Lung (tissue), 12 donors: Measurements from ENCODE around the gene PTCD3. TPM values are rescaled to one million over a fixed set of nuclear protein-coding genes. Genes with fewer than 3 reads are reported as not detected.

Source experiments
- ATAC-seq: fragments of 200-7000 bp; cut with Tn5 transposase; one replicate; pipeline ENCODE4 v1.9.1; 2020; ENCODE audit warnings: moderate number of reproducible peaks; ENCODE audit not compliant: insufficient read depth, low FRiP score
- DNase-seq, 3 donors: peaks; one replicate each; pipeline ENCODE4 v3.0.0-alpha.2; 2013 to 2017
- H3K27ac ChIP-seq, 2 donors: one replicate each; pipeline ENCODE4 v1.5.1; 2013; ENCODE audit warnings: mild to moderate bottlenecking in 2 of 2, moderate library complexity in 2 of 2, control low read depth in 1 of 2, inconsistent platforms in 1 of 2, low read depth in 1 of 2, low read length in 1 of 2
- H3K27me3 ChIP-seq, 3 donors: one replicate each; pipeline ENCODE4 v1.5.1; 2013; ENCODE audit warnings: low read length in 2 of 3; ENCODE audit not compliant: control insufficient read depth in 3 of 3, insufficient read depth in 3 of 3
- H3K36me3 ChIP-seq, 4 donors: one replicate each; pipeline ENCODE4 v1.5.1; 2013; ENCODE audit warnings: low read length in 4 of 4, mild to moderate bottlenecking in 1 of 4, moderate library complexity in 1 of 4; ENCODE audit not compliant: control insufficient read depth in 4 of 4, insufficient read depth in 4 of 4
- H3K4me1 ChIP-seq, 5 donors: one replicate each; pipeline ENCODE4 v1.5.1; 2013; ENCODE audit warnings: low read length in 5 of 5, mild to moderate bottlenecking in 2 of 5, moderate library complexity in 1 of 5; ENCODE audit not compliant: control insufficient read depth in 5 of 5, insufficient read depth in 5 of 5
- H3K4me3 ChIP-seq: one replicate; pipeline ENCODE4 v1.5.1; 2013; ENCODE audit warnings: mild to moderate bottlenecking, control low read depth, moderate library complexity
- H3K9ac ChIP-seq, 2 donors: one replicate each; pipeline ENCODE4 v1.5.1; 2013; ENCODE audit warnings: low read length in 2 of 2, control low read depth in 1 of 2; ENCODE audit not compliant: insufficient read depth in 1 of 2
- H3K9me3 ChIP-seq, 4 donors: one replicate each; pipeline ENCODE4 v1.5.1; 2013; ENCODE audit warnings: low read length in 3 of 4, mild to moderate bottlenecking in 1 of 4, moderate library complexity in 1 of 4; ENCODE audit not compliant: control insufficient read depth in 4 of 4, insufficient read depth in 3 of 4
- WGBS, 2 donors: extraction: QIAGEN DNeasy Blood & Tissue Kit; methylation state at CpG; one replicate each; pipeline ENCODE4 v1.1.7; 2013; 5-methylcytosine and 5-hydroxymethylcytosine counted together
- polyA plus RNA-seq, 2 donors: library from polyadenylated mRNA; stranded (reverse); fragments of 200-250 nt; gene quantifications; one replicate each; pipeline ENCODE4 v1.2.1, GENCODE V29; 2013
- total RNA-seq, 2 donors: library from RNA; depleted of rRNA in 1 of 2; stranded (reverse); fragments of >200 nt in 1 of 2; gene quantifications; one replicate each; pipeline ENCODE4 v1.2.1, GENCODE V29; 2014 to 2021
- TF ChIP-seq, protein P1 (sequence below): IDR thresholded peaks from 2 replicates; pipeline ENCODE4 v1.5.1; 2012; ENCODE audit warnings: mild to moderate bottlenecking; ENCODE audit errors: control extremely low read depth, extremely low read depth
- donor health status: control.
- donor health status: control.
- donor health status: Bipolar disorder and iron deficiency.
- donor health status: healthy.
- donor health status: DM: yes; HTN: yes; CAD: no.

The PTCD3 gene
- total and polyA plus RNA-seq, 4 donors: 22.7 to 172 (median 44.3) TPM

DNA sequence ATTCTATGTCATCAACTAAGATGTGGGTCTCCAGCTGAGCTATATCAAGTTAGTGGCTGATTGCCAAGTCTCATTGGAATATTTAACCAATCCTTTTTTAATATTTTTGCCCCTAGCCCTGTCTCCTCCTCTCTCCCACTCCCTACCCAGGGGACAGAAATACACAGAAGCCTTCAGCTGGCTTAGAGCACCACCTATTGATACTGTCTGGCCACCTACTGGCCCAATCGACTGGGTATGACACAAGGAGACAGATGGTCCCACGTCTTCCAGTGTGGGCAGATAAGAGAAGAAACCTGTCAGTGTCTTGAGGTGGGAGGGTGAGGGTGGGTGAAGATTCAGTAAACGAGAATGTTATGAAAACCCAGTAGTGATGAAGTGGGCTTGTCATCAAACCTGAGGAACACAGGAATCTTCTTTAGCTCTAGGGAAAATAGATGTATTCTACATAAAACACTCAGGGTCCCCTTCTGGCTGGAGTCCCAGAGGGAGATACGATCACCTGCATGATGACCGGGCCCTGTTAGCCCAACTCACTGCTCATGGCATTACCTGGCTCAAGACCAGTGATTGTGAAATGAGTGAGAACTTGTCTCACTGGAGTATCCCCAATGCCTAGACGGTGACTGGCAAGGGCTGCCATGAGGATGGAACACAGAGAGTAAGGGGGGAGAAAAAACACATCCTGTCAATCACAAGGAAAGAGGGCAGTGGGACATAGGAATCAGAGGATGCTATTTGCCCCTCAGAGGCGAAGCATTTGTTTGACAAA, 27.1 kb upstream of the PTCD3 start:
- ATAC-seq (peak; percentile 58), DNase-seq (peak; percentile 53 to 77 (median 68))
- Histone ChIP-seq H3K27ac (no peak overlapping the region), H3K9ac (no peak overlapping the region), H3K36me3 (peaks cover 35 to 50% (median 36%) of the 10 kb centered on the region in 4 donors), H3K4me3 (no peak overlapping the region), H3K27me3 (no peaks in the 10 kb centered on the region), H3K4me1 (no peaks in the 10 kb centered on the region), H3K9me3 (peaks cover 0 to 4% (median 0%) of the 10 kb centered on the region in 4 donors)
- 52 to 74% methylated on average over 7 of the region's 7 CpGs for WGBS, 2 donors
- TF ChIP-seq, protein P1, sequence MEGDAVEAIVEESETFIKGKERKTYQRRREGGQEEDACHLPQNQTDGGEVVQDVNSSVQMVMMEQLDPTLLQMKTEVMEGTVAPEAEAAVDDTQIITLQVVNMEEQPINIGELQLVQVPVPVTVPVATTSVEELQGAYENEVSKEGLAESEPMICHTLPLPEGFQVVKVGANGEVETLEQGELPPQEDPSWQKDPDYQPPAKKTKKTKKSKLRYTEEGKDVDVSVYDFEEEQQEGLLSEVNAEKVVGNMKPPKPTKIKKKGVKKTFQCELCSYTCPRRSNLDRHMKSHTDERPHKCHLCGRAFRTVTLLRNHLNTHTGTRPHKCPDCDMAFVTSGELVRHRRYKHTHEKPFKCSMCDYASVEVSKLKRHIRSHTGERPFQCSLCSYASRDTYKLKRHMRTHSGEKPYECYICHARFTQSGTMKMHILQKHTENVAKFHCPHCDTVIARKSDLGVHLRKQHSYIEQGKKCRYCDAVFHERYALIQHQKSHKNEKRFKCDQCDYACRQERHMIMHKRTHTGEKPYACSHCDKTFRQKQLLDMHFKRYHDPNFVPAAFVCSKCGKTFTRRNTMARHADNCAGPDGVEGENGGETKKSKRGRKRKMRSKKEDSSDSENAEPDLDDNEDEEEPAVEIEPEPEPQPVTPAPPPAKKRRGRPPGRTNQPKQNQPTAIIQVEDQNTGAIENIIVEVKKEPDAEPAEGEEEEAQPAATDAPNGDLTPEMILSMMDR: peak; percentile 71

- H3K27me3 ChIP-seq: no peaks in the 10 kb centered on the region
- peak overlapping the region in 1 of 2 donors; percentile 24 for H3K27ac ChIP-seq
- H3K36me3 ChIP-seq: peaks cover 23 to 44% (median 25%) of the 10 kb centered on the region in 4 donors
- no peaks in the 10 kb centered on the region for H3K4me1 ChIP-seq
- 29 to 33% methylated on average over 14 of the region's 14 CpGs for WGBS, 2 donors
- no peak overlapping the region for H3K4me3 ChIP-seq
- no peak overlapping the region for H3K9ac ChIP-seq
- TF ChIP-seq, protein P1: peak; percentile 68
- H3K9me3 ChIP-seq: peaks cover 0 to 4% (median 0%) of the 10 kb centered on the region in 4 donors
- ATAC-seq: peak; percentile 84
- DNase-seq: peak; percentile 62 to 72 (median 72)
Observed at GRCh38 chr2:86079981-86080911, 25.8 kb upstream of the PTCD3 start.

DNA sequence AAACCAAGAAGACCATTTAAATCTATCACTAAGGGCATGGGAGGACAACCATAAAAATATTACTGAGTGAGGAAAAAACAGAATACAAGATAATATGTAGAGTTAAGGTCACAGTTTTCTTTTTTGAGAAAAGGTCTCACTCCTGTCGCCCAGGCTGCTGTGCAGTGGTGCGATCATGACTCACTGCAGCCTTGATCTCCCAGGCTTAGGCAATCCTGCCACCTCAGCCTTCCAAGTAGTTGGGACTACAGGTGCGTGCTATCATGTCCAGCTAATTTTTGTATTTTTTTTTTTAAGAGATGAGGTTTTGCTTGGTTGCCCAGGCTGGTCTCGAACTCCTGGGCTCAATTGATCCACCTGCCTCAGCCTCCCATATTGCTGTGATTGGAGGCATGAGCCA, 24.3 kb upstream of the PTCD3 start:
- no peaks in the 10 kb centered on the region for H3K4me1 ChIP-seq
- DNase-seq (no peak), ATAC-seq (no peak)
- H3K9me3 ChIP-seq: peaks cover 0 to 4% (median 0%) of the 10 kb centered on the region in 4 donors
- H3K9ac ChIP-seq: no peak overlapping the region
- TF ChIP-seq, protein P1: no peak
- WGBS, 2 donors: 97% methylated on average over 4 of the region's 4 CpGs
- no peak overlapping the region for H3K27ac ChIP-seq
- H3K27me3 ChIP-seq: no peaks in the 10 kb centered on the region
- H3K4me3 ChIP-seq: no peak overlapping the region
- H3K36me3 ChIP-seq: peaks cover 25 to 48% (median 28%) of the 10 kb centered on the region in 4 donors
